Activated CD8-positive, alpha-beta memory T cell treated with anti-CD3 and anti-CD28 coated beads for 24 hours (primary cell): ENCODE measurements around the gene TRIM44.
"Not testable (repeated sequence)": the region's sequence is repeated elsewhere in the genome, so short reads cannot be mapped to it uniquely, and the experiment has no call there.

Experiments
- DNase-seq: peaks from one replicate; pipeline ENCODE4 v3.0.0-alpha.2; 2020

TRIM44 gene

GRCh38 chr11:35761899-35762298, 99.3 kb downstream of the TRIM44 start:
- DNase-seq = no peak

GRCh38 chr11:35763301-35763700, 100.7 kb downstream of the TRIM44 start:
- no peak for DNase-seq

- DNase-seq = no peak
Observed at GRCh38 chr11:35763765-35764164, 101.2 kb downstream of the TRIM44 start.

GRCh38 chr11:35764417-35764816, 101.8 kb downstream of the TRIM44 start:
- DNase-seq = no peak

GRCh38 chr11:35765211-35765610, 102.6 kb downstream of the TRIM44 start:
- no peak for DNase-seq

GRCh38 chr11:35766651-35767050, 104.1 kb downstream of the TRIM44 start:
- no peak for DNase-seq

GRCh38 chr11:35770425-35770824, 107.8 kb downstream of the TRIM44 start:
- DNase-seq = not testable (repeated sequence)

- no peak for DNase-seq
Observed at GRCh38 chr11:35771722-35772121, 109.1 kb downstream of the TRIM44 start.

GRCh38 chr11:35777241-35777640, 114.7 kb downstream of the TRIM44 start:
- DNase-seq = not testable (repeated sequence)

- DNase-seq = not testable (repeated sequence)
Observed at GRCh38 chr11:35778943-35779342, 116.4 kb downstream of the TRIM44 start.

- no peak for DNase-seq
Observed at GRCh38 chr11:35779409-35779808, 116.8 kb downstream of the TRIM44 start.

GRCh38 chr11:35780951-35781860, 118.6 kb downstream of the TRIM44 start:
- DNase-seq = no peak

- DNase-seq = no peak
Observed at GRCh38 chr11:35781861-35782470, 119.4 kb downstream of the TRIM44 start.

- no peak for DNase-seq
Observed at GRCh38 chr11:35783809-35784208, 121.2 kb downstream of the TRIM44 start.

GRCh38 chr11:35784699-35785098, 122.1 kb downstream of the TRIM44 start:
- no peak for DNase-seq

GRCh38 chr11:35785287-35786167, 123.0 kb downstream of the TRIM44 start:
- no peak for DNase-seq

- DNase-seq = no peak
Observed at GRCh38 chr11:35786188-35786587, 123.6 kb downstream of the TRIM44 start.

- DNase-seq = no peak
Observed at GRCh38 chr11:35787013-35787504, 124.5 kb downstream of the TRIM44 start.

GRCh38 chr11:35787626-35788025, 125.1 kb downstream of the TRIM44 start:
- DNase-seq = no peak

- DNase-seq = no peak
Observed at GRCh38 chr11:35791088-35791958, 128.7 kb downstream of the TRIM44 start.

GRCh38 chr11:35792148-35792845, 129.7 kb downstream of the TRIM44 start:
- DNase-seq = no peak

- DNase-seq = no peak
Observed at GRCh38 chr11:35792846-35793192, 130.2 kb downstream of the TRIM44 start.
